Kasumi-1 (cell line): ENCODE data around the gene SAPCD2.

Experiments
- DNase-seq, 2 experiments: peaks; one replicate each; lab custom pipeline; 2025; lab: John Stamatoyannopoulos, UW

Gene SAPCD2

GRCh38 chr9:137017791-137018497 is 52.4 kb downstream of the SAPCD2 start:
- no peak for DNase-seq

GRCh38 chr9:137017071-137017470 is 53.3 kb downstream of the SAPCD2 start:
- DNase-seq, result no peak

- no peak for DNase-seq
Measured at GRCh38 chr9:137016436-137016835, 53.9 kb downstream of the SAPCD2 start.

DNA sequence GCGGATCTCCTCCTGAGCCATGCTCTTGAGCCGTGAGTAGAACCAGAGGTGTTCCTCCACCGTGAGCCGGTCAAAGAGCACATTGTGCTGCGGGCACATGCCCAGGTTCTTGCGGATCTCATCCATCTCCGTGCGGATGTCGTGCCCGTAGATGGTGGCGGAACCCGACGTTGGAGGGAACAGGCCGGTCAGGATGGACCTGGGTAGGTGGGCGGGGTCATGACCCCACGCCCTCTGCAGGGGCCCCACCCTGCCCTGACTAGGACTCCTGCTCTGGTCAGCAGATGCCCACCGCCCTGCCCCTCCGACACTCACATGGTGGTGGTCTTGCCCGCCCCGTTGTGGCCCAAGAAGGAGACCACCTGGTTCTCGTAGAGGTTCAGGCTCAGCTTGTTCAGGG is 54.4 kb downstream of the SAPCD2 start:
- no peak for DNase-seq

- DNase-seq, result no peak
Measured at GRCh38 chr9:137015540-137015930, 54.8 kb downstream of the SAPCD2 start.

DNA sequence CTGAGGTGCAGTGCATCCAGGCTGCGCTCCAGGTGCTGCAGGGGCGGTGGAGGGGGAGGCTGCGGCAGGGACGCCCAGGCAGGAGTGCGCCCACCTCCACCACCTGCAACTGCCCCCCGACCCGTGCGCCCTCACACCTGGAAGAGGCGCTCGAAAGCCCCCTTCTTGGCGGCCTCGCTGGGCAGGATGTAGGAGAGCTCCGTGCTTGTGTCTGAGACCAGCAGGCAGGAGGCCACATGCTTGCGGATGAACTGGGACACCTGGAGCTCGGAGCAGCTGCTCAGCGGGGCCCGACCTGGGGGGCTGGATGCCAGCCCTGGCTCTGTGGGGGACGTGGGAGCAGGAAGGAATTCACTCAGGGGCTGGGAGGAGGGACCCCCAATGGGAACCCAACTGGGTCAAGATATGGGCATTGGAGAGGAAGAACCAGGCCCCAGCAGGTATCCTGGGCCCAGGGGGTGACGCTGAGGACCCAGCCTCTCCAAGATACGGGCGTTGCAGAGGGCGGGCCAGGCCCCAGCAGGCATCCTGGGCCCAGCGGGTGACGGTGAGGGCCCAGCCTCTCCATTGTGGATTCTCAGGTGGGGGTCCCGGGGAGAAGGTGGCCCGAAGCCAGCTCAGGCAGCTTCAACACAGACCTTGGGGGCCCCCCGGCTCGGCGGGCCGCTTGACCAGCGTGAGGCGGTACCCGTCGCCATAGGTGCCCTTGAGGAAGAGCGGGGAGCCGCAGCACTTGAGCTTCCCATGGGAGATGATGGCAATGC is 55.4 kb downstream of the SAPCD2 start:
- no peak for DNase-seq

- DNase-seq, result no peak
Measured at GRCh38 chr9:137014166-137014565, 56.2 kb downstream of the SAPCD2 start.

- no peak for DNase-seq
Measured at GRCh38 chr9:137013571-137013940, 56.8 kb downstream of the SAPCD2 start.

GRCh38 chr9:137012694-137013570 is 57.4 kb downstream of the SAPCD2 start:
- no peak for DNase-seq
